Peyer's patch (tissue), 4 donors: Measurements from ENCODE around the gene PSMC3. TPM values are rescaled to one million over a fixed set of nuclear protein-coding genes. Genes with fewer than 3 reads are reported as not detected.
A peak's percentile ranks its signal among the peaks of the same experiment; 100 is the strongest.

Source experiments
- DNase-seq, 3 donors: peaks; one replicate each; pipeline ENCODE4 v3.0.0-alpha.2; 2017 to 2019
- H3K27ac ChIP-seq, 4 donors: fragments of 200-600 bp; sonication (generic); one replicate each; pipeline ENCODE4 v1.5.1; 2016 to 2019
- H3K27me3 ChIP-seq, 2 donors: fragments of 200-600 bp; sonication (generic); one replicate each; pipeline ENCODE4 v1.5.1; 2019
- H3K36me3 ChIP-seq, 3 donors: fragments of 200-600 bp; sonication (generic); one replicate each; pipeline ENCODE4 v1.5.1; 2016 to 2019
- H3K4me1 ChIP-seq, 4 donors: fragments of 200-600 bp; sonication (generic); one replicate each; pipeline ENCODE4 v1.5.1; 2016 to 2019
- H3K4me3 ChIP-seq, 4 donors: fragments of 200-600 bp; sonication (generic); 1 replicate in 3 of 4; 2 replicates in 1 of 4; pipeline ENCODE4 v1.5.1; 2016 to 2019; ENCODE audit warnings: mild to moderate bottlenecking in 1 of 4
- H3K9me3 ChIP-seq, 4 donors: fragments of 200-600 bp; sonication (generic); one replicate each; pipeline ENCODE4 v1.5.1; 2016 to 2019; ENCODE audit warnings: mild to moderate bottlenecking in 1 of 4
- POLR2A ChIP-seq, 2 donors: fragments of 450-650 bp; IDR thresholded peaks; one replicate each; pipeline ENCODE4 v1.5.1; 2017; ENCODE audit warnings: antibody characterized with exemption in 2 of 2, mild to moderate bottlenecking in 2 of 2, moderate library complexity in 2 of 2
- total RNA-seq, 4 donors: library from RNA; depleted of rRNA; stranded (reverse); fragments of >200 nt; gene quantifications; one replicate each; pipeline ENCODE4 v1.1.0, GENCODE V29; 2016
- TF ChIP-seq, protein P1 (sequence below), 6 experiments: fragments of 450-650 bp in 4 of 6; fragments of 200-600 bp in 2 of 6; sonication (generic) in 1 of 6; IDR thresholded peaks; one replicate each; pipeline ENCODE4 v1.5.1; 2017 to 2019; ENCODE audit warnings: antibody characterized with exemption in 6 of 6, mild to moderate bottlenecking in 3 of 6, moderate library complexity in 1 of 6

Gene PSMC3
- 100 to 1,000 TPM in 1 of 4 donors, 10 to 100 TPM in 3; 47.6 to 121 (median 70.9) TPM for total RNA-seq

DNA sequence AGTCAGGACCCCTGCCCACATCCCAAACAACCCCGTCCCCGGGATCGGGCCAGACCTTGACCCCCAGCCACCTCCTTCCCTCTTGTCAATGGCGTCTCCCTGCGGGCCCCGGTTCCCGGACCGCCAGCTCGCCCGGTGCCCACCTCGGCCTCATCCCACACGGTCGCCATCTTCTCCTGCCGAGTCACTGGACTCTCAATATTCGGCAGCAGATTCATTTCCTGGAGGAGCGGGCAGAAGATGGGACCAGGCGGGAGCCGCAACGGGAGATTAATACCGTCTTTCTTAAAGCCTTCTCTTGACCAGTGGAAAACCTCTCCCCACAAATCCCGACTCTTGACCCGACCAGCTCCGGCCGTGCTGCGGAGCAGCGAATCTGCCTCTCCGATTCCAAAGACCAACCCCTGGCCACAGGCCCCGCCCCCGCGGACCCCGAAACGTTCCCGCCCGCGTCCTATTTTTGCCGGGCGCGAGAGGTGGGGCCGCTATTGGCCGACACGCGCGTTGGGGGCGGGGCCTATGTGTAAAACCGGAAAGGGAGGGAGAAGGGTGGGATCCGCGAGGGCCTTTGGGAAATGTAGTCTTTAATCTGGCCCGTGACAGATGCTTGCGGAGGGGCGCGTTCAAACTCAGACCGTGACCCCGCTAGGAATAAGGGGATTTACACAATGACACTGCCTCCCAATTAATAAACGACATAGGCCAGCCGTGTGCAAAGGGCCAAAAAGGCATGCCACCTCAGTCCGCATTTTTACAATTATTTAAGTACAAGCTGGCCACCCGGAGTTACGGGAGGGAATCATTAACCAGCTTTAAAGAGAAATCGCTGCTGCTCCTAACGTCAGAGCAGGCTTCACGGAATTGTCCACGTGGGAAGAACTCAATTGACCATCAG, at the start of gene PSMC3:
Gene PSMC3, minus strand, starts transcription at position 378 of the 895 bp plus-strand sequence. Its CDS starts 160 bp downstream, at position 218.
- Histone ChIP-seq H3K27ac (peak within 1 kb of the TSS; percentile 80 to 86 (median 82)), H3K9me3 (no peaks in the 10 kb centered on the region), H3K27me3 (no peaks in the 10 kb centered on the region), H3K36me3 (peaks cover 0 to 35% (median 0%) of the 10 kb centered on the region in 3 donors), H3K4me3 (peak within 1 kb of the TSS; percentile 74 to 90 (median 82)), H3K4me1 (peaks cover 3 to 12% (median 9%) of the 10 kb centered on the region in 4 donors)
- TF ChIP-seq POLR2A (IDR thresholded peaks at IDR 0.05) = peak; percentile 58 to 78
- TF ChIP-seq, protein P1, sequence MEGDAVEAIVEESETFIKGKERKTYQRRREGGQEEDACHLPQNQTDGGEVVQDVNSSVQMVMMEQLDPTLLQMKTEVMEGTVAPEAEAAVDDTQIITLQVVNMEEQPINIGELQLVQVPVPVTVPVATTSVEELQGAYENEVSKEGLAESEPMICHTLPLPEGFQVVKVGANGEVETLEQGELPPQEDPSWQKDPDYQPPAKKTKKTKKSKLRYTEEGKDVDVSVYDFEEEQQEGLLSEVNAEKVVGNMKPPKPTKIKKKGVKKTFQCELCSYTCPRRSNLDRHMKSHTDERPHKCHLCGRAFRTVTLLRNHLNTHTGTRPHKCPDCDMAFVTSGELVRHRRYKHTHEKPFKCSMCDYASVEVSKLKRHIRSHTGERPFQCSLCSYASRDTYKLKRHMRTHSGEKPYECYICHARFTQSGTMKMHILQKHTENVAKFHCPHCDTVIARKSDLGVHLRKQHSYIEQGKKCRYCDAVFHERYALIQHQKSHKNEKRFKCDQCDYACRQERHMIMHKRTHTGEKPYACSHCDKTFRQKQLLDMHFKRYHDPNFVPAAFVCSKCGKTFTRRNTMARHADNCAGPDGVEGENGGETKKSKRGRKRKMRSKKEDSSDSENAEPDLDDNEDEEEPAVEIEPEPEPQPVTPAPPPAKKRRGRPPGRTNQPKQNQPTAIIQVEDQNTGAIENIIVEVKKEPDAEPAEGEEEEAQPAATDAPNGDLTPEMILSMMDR (IDR thresholded peaks at IDR 0.05) = peak in 1 of 6 experiments; percentile 6
- peak; percentile 99 to 100 (median 99) for DNase-seq

DNA sequence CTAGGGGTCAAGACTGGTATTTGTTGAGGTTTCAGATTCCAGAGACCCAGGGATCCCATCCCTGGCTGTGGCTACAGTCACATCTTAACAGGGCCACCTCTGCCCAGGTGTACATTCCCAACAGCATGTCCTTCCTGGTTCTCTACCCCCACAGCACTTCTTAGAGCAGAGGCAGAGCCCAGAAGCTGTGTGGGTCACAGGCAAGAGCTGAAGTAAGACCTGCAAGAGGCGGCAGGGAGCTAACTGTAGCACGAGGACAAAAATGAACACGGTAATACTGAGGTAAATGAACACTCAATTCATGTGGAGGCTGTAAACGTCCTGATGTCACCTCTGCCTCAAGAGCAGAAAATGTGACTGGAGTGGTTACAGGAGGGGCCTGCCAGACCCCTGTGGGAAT, 44.4 kb upstream of the PSMC3 start:
- peaks cover 0 to 71% (median 0%) of the 10 kb centered on the region in 3 donors for H3K36me3 ChIP-seq

DNA sequence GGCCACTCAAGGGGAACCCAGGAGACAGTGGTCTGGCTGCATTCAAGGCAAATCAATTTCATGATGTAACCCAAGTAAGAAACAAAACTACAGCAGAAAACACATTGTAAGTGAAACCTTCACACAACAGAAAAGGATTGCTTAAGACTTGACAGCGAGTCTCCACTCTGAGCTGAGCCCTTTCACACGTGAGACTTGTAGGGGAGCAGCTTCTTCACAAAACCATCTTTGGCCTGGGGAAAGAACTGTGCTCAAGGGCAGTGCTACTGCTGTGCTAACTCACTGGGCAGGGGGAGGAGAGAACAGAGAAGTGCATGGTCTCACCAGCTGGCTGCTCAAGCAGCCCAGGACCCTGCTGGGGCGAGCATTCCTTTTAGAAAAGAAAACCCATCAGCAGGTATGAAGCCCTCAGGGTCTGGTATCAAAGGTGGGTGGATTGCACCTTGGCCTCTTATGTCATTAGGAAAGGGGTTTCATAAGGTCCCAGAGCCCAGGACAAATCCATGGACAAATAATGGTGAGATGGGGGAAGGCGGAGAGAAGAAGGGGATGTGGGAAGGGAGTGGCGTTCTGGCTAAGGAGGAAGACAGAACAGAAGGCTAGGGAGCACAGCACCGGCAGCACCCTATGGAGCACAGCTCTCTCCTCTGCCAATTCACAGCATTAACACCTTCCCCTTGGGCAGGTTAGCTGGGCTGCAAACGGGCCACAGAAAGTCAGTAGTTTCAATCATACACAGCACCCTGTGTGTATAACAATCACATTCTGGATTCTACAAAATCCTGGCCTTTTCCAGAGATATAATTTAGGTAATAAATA, 43.3 kb upstream of the PSMC3 start:
- H3K4me3 ChIP-seq = no peak overlapping the region
- H3K4me1 ChIP-seq = peaks cover 0 to 39% (median 0%) of the 10 kb centered on the region in 4 donors
- H3K27me3 ChIP-seq = no peaks in the 10 kb centered on the region
- TF ChIP-seq, protein P1 (IDR thresholded peaks at IDR 0.05) = no peak
- TF ChIP-seq POLR2A (IDR thresholded peaks at IDR 0.05) = no peak
- DNase-seq = no peak
- H3K27ac ChIP-seq = no peak overlapping the region
- H3K9me3 ChIP-seq = no peaks in the 10 kb centered on the region
- H3K36me3 ChIP-seq = peaks cover 0 to 66% (median 0%) of the 10 kb centered on the region in 3 donors

More for the DNA sequence above, 44.4 kb upstream of the PSMC3 start:
- no peaks in the 10 kb centered on the region for H3K9me3 ChIP-seq
- H3K4me1 ChIP-seq = peaks cover 0 to 39% (median 0%) of the 10 kb centered on the region in 4 donors
- no peak overlapping the region for H3K27ac ChIP-seq
- DNase-seq = no peak
- no peak overlapping the region for H3K4me3 ChIP-seq
- TF ChIP-seq POLR2A (IDR thresholded peaks at IDR 0.05) = no peak
- TF ChIP-seq, protein P1 (IDR thresholded peaks at IDR 0.05) = no peak
- H3K27me3 ChIP-seq = no peaks in the 10 kb centered on the region

DNA sequence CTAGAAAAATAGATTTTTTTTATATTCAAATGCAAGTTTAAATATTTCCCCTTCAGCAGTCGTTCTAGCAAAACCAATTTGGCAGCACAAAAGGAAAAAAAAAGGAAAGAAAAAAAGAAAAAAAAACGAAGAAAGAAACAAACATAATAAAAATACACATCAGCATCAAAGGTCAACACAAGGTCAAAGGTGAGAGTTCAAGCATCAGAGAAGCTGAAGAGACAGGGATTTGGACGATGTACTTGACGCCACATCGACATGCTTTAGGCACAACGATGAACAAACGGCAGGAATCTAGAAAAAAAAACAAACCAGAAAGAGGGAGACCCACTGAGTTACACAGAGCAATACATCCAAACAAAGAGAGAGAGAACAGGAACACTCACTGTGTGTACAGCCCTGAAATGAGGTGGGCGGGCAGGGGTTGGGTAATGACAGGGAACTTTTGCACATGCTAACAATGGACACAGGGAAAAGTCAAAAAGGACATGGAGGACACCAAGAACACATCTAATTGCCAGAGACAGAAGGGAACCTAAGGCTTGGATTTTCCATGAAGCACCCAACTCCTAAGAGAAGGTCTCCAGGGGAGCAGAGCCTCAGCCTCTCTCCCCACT, 42.5 kb upstream of the PSMC3 start:
- Histone ChIP-seq H3K27me3 (no peaks in the 10 kb centered on the region), H3K36me3 (peaks cover 0 to 66% (median 0%) of the 10 kb centered on the region in 3 donors), H3K9me3 (no peaks in the 10 kb centered on the region), H3K4me3 (no peak overlapping the region), H3K4me1 (peaks cover 0 to 39% (median 0%) of the 10 kb centered on the region in 4 donors), H3K27ac (no peak overlapping the region)
- no peak for TF ChIP-seq POLR2A (IDR thresholded peaks at IDR 0.05)
- TF ChIP-seq, protein P1 (IDR thresholded peaks at IDR 0.05) = no peak
- no peak for DNase-seq

DNA sequence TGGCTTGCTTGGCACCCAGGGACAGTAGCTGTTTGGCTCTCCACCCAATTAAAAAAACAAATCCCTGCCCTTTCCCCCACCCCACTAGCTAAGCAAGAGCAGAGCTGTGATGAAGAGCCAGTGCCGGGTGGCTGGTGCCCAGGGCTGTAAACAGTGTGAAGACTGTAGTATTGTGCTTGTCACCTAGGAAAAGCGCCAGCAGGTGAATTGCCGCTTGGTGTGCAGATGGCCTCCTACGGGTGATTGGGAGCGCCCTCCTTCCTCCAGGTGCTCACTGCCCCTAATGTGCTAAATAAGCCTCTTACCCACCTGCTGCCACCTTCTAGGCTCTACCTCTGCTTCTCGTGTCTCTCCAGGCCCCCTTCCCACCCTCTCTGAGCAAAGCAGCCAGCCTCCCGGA, 41.1 kb upstream of the PSMC3 start:
- peak in 2 of 3 donors; percentile 52 to 53 for DNase-seq
- H3K9me3 ChIP-seq = no peaks in the 10 kb centered on the region
- TF ChIP-seq POLR2A (IDR thresholded peaks at IDR 0.05) = no peak
- TF ChIP-seq, protein P1 (IDR thresholded peaks at IDR 0.05) = no peak
- peaks cover 0 to 39% (median 0%) of the 10 kb centered on the region in 4 donors for H3K4me1 ChIP-seq
- no peak overlapping the region for H3K4me3 ChIP-seq
- peak overlapping the region in 2 of 4 donors; percentile 57 to 68 for H3K27ac ChIP-seq
- H3K36me3 ChIP-seq = peaks cover 0 to 57% (median 0%) of the 10 kb centered on the region in 3 donors
- no peaks in the 10 kb centered on the region for H3K27me3 ChIP-seq
